HepG2 (cell line): ENCODE measurements around the gene STK32A. TPM values are rescaled to one million over a fixed set of nuclear protein-coding genes. Genes with fewer than 3 reads are reported as not detected.

Experiments used
- ATAC-seq: fragments of 200-7000 bp; cut with Tn5 transposase; 3 replicates; pipeline ENCODE4 v1.9.1; 2020; ENCODE audit warnings: mild to moderate bottlenecking, moderate library complexity
- BruUV-seq: library from RNA; stranded (reverse); fragments of 400-500 nt; replicated peaks from 2 replicates; lab custom pipeline; 2021; lab: Mats Ljungman, UMichigan
- CTCF ChIA-PET: fragments of 300-600 bp; formaldehyde crosslinking; extraction: SDS; loops from one replicate; lab custom pipeline; 2021; ENCODE audit warnings: low total read pairs, inconsistent platforms, low intra/inter-chr PET ratio; lab: Yijun Ruan, JAX
- POLR2A ChIA-PET: fragments of 350-600 bp; sonication (Branson Sonifier 250); formaldehyde crosslinking; loops from one replicate; lab custom pipeline; 2020; ENCODE audit warnings: antibody characterized with exemption, inconsistent platforms; lab: Yijun Ruan, JAX
- DNase-seq: peaks from one replicate; pipeline ENCODE4 v3.0.0-alpha.2; 2015; ENCODE audit warnings: low spot score
- FAIRE-seq: peaks from 3 replicates; lab custom pipeline; 2011; peaks lifted over from hg19 to GRCh38; lab: Jason Lieb, UNC
- H2AFZ ChIP-seq: one replicate; pipeline ENCODE4 v1.6.1; 2011; ENCODE audit warnings: low read length, inconsistent platforms
- H3K27ac ChIP-seq: fragments of 300-600 bp; 3 replicates; pipeline ENCODE4 v1.8.0; 2011; ENCODE audit warnings: mixed run types, mild to moderate bottlenecking, mixed read lengths, low read length, inconsistent platforms; ENCODE audit not compliant: insufficient read depth; ENCODE audit errors: extremely low read length
- H3K27me3 ChIP-seq, 2 experiments: fragments of 200-600 bp in 1 of 2; 2 replicates in 1 of 2; 3 replicates in 1 of 2; pipeline versions ENCODE4 v1.6.0 to v1.8.0; 2011; ENCODE audit warnings: low read length in 2 of 2, mild to moderate bottlenecking in 2 of 2, moderate library complexity in 2 of 2, inconsistent platforms in 1 of 2; ENCODE audit not compliant: insufficient read depth in 2 of 2, control insufficient read depth in 1 of 2
- H3K36me3 ChIP-seq, 2 experiments: fragments of 200-600 bp in 1 of 2; replicated peaks in 1 of 2; 2 replicates in 1 of 2; 3 replicates in 1 of 2; pipeline versions ENCODE4 v1.5.1 to v1.8.0; 2011; ENCODE audit warnings: low read length in 2 of 2, inconsistent platforms in 1 of 2; ENCODE audit not compliant: insufficient read depth in 2 of 2, control insufficient read depth in 1 of 2
- H3K4me1 ChIP-seq: 2 replicates; pipeline ENCODE4 v1.5.1; 2012; ENCODE audit warnings: low read length, inconsistent platforms; ENCODE audit not compliant: insufficient read depth
- H3K4me2 ChIP-seq: 2 replicates; pipeline ENCODE4 v1.6.0; 2011; ENCODE audit warnings: low read depth, low read length, inconsistent platforms
- H3K4me3 ChIP-seq, 3 experiments: fragments of 200-600 bp in 1 of 3; sonication (generic), shearing (Covaris generic) in 1 of 3; replicated peaks in 1 of 3; 2 replicates each; pipeline ENCODE4 v1.5.1; 2011 to 2016; ENCODE audit warnings: low read length in 3 of 3, inconsistent platforms in 2 of 3, low read depth in 2 of 3, mild to moderate bottlenecking in 2 of 3, control low read depth in 1 of 3, mixed read lengths in 1 of 3; ENCODE audit not compliant: insufficient read depth in 1 of 3
- H3K79me2 ChIP-seq: one replicate; pipeline ENCODE4 v1.6.1; 2011; ENCODE audit warnings: low read length, inconsistent platforms; ENCODE audit not compliant: insufficient read depth
- H3K9ac ChIP-seq: 2 replicates; pipeline ENCODE4 v1.6.0; 2011; ENCODE audit warnings: mild to moderate bottlenecking, low read depth, low read length, inconsistent platforms; ENCODE audit not compliant: insufficient read depth
- H3K9me3 ChIP-seq: 2 replicates; pipeline ENCODE4 v1.5.1; 2012; ENCODE audit warnings: mild to moderate bottlenecking, low read length
- H4K20me1 ChIP-seq: 2 replicates; pipeline ENCODE4 v1.6.0; 2011; ENCODE audit warnings: inconsistent platforms, mild to moderate bottlenecking, low read length, moderate library complexity; ENCODE audit not compliant: insufficient read depth
- MXI1 ChIP-seq: IDR thresholded peaks from 3 replicates; pipeline ENCODE4 v1.6.1; 2012; ENCODE audit warnings: low read depth, low read length, inconsistent platforms, borderline replicate concordance
- MZF1 ChIP-seq: sonication (generic); formaldehyde crosslinking; IDR thresholded peaks from 2 replicates; pipeline ENCODE4 v1.8.1; 2023; ENCODE audit warnings: mild to moderate bottlenecking, missing genetic modification reagents, borderline replicate concordance
- PHF8 ChIP-seq: sonication (generic); formaldehyde crosslinking; IDR thresholded peaks from 2 replicates; pipeline ENCODE4 v1.5.0; 2020; ENCODE audit warnings: missing genetic modification reagents
- PRDM15 ChIP-seq: sonication (generic); formaldehyde crosslinking; IDR thresholded peaks from 2 replicates; pipeline ENCODE4 v1.4.0; 2020; ENCODE audit warnings: missing genetic modification reagents
- RCOR2 ChIP-seq: IDR thresholded peaks from 2 replicates; pipeline ENCODE4 v1.6.1; 2016; ENCODE audit warnings: missing biosample characterization, missing genetic modification reagents
- RFX1 ChIP-seq: fragments of 450-650 bp; IDR thresholded peaks from 2 replicates; pipeline ENCODE4 v1.6.1; 2017
- RNF2 ChIP-seq: fragments of 450-650 bp; conservative IDR thresholded peaks from 2 replicates; pipeline ENCODE4 v1.6.1; 2016; ENCODE audit warnings: low read depth
- U2AF1 ChIP-seq: fragments of 200-400 bp; formaldehyde crosslinking; optimal IDR thresholded peaks from 2 replicates; pipeline ENCODE3; 2017; ENCODE audit warnings: mild to moderate bottlenecking, low read depth, low read length
- YY1 ChIP-seq: IDR thresholded peaks from 2 replicates; pipeline ENCODE4 v1.6.1; 2011; ENCODE audit warnings: low read length, low read depth, moderate library complexity, mild to moderate bottlenecking; ENCODE audit not compliant: insufficient read depth, insufficient replicate concordance
- ZNF574 ChIP-seq: sonication (generic); formaldehyde crosslinking; IDR thresholded peaks from 2 replicates; pipeline ENCODE4 v1.4.0; 2020; ENCODE audit warnings: missing genetic modification reagents
- ZNF598 ChIP-seq: sonication (generic); formaldehyde crosslinking; IDR thresholded peaks from 2 replicates; pipeline ENCODE4 v1.5.1; 2020; ENCODE audit warnings: mild to moderate bottlenecking, missing genetic modification reagents, borderline replicate concordance
- ZNF766 ChIP-seq: sonication (generic); formaldehyde crosslinking; IDR thresholded peaks from 2 replicates; pipeline ENCODE4 v1.5.0; 2020; ENCODE audit warnings: missing genetic modification reagents, borderline replicate concordance
- in situ Hi-C: cut with HindIII; loops from 2 replicates; pipeline ENCODE4 v1.10.0; 2017; ENCODE audit warnings: low pct_unique_long_range_greater_than_20kb; ENCODE audit not compliant: extremely low pct_ligation_motif_present
- intact Hi-C: fragments of 100-400 bp; cut with micrococcal nuclease; formaldehyde crosslinking; loops from one replicate; pipeline ENCODE4 v1.10.0; 2022; ENCODE audit not compliant: unreplicated experiment
- polyA plus RNA-seq, 8 experiments: library from polyadenylated mRNA; depleted of rRNA in 3 of 8; stranded (reverse) in 7 of 8; unstranded in 1 of 8; fragments of >200 nt; fragmentation: Illumina TruSeq in 4 of 8; extraction: Trizol in 4 of 8; gene quantifications; 2 replicates each; pipeline versions ENCODE4 v1.2.1 to v1.2.3, GENCODE V29; 2011 to 2016; ENCODE audit warnings: low read depth in 4 of 8, missing spikeins in 1 of 8, mixed read lengths in 1 of 8; ENCODE audit not compliant: insufficient read depth in 1 of 8
- total RNA-seq, 5 experiments: library from RNA; depleted of rRNA; stranded (reverse); fragments of >200 nt; fragmentation: Illumina TruSeq; extraction: Trizol; gene quantifications; 2 replicates each; pipeline ENCODE4 v1.2.3, GENCODE V29; 2016; ENCODE audit warnings: low read depth in 1 of 5
- TF ChIP-seq, protein P1 (sequence below): sonication (generic); formaldehyde crosslinking; IDR thresholded peaks from 2 replicates; pipeline ENCODE4 v1.5.1; 2020; ENCODE audit warnings: missing genetic modification reagents, mild to moderate bottlenecking, borderline replicate concordance

STK32A gene
- total and polyA plus RNA-seq, 2 of the 13 experiments (the other 11 are each of a cell fraction or from before 2014, with no cell fraction given) = not detected

DNA sequence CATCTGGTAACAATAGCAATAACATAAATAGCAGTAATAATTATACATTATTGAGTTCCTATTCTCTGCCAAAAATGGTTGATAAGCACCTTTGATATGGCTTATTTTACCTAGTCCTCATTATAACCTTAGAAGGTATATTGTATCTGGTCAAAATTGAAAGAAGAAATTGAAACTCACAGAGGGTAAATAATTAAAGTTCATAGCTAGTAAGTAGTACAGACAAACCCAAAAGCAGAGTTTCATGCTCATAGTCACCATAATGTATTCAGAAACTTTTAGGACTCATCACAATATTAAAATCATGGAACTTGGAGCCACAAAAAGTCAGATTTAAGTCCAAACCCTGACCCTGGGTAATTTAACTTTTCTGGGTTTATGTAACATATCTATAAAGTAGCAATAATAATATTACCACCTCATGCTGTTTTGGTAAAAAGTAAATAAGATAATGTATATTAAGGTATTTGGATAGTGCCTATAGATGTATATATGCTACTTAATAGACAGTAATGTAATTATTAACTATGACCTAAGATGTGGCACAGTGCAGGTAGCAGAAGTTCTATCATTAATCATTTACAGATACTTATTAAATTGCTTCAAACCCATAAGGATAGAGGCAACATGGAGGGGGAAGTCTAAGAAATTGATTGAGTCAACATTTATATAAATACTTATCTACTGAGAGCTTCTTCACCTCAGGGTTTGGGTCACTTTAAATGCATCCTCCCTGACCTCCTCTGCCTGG lies 32.4 kb downstream of the STK32A start:
- Histone ChIP-seq H3K4me3 (no peak overlapping the region), H3K27me3 (no peaks in the 10 kb centered on the region), H3K79me2 (no peaks in the 10 kb centered on the region), H3K36me3 (no peaks in the 10 kb centered on the region), H3K4me2 (no peak overlapping the region), H4K20me1 (no peaks in the 10 kb centered on the region), H3K27ac (no peak overlapping the region), H3K9me3 (no peaks in the 10 kb centered on the region), H2AFZ (no peak overlapping the region), H3K9ac (no peak overlapping the region), H3K4me1 (no peaks in the 10 kb centered on the region)
- ATAC-seq (no peak), DNase-seq (no peak), FAIRE-seq (no peak)
- BruUV-seq = no TSS peak
- ChIA-PET CTCF (no interaction called here), POLR2A (no interaction called here)
- intact Hi-C loops (no loop called here), in situ Hi-C loops (no loop called here)
- TF ChIP-seq RNF2 (no peak), MZF1 (CRISPR knock-in tag) (no peak), RCOR2 (CRISPR knock-in tag) (no peak), RFX1 (no peak), PRDM15 (no peak), PHF8 (CRISPR knock-in tag) (no peak), YY1 (no peak), MXI1 (no peak), U2AF1 (no peak), ZNF598 (CRISPR knock-in tag) (no peak), ZNF574 (no peak), ZNF766 (CRISPR knock-in tag) (no peak)
- TF ChIP-seq, protein P1, sequence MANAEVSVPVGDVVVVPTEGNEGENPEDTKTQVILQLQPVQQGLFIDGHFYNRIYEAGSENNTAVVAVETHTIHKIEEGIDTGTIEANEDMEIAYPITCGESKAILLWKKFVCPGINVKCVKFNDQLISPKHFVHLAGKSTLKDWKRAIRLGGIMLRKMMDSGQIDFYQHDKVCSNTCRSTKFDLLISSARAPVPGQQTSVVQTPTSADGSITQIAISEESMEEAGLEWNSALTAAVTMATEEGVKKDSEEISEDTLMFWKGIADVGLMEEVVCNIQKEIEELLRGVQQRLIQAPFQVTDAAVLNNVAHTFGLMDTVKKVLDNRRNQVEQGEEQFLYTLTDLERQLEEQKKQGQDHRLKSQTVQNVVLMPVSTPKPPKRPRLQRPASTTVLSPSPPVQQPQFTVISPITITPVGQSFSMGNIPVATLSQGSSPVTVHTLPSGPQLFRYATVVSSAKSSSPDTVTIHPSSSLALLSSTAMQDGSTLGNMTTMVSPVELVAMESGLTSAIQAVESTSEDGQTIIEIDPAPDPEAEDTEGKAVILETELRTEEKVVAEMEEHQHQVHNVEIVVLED (CRISPR knock-in tag) = no peak
